OCI-LY7 (cell line): ENCODE results near the gene CTBP1.

Source experiments
- CTCF ChIP-seq: fragments of 200-600 bp; sonication (generic); conservative IDR thresholded peaks from 2 replicates; pipeline ENCODE4 v1.5.1; 2014; ENCODE audit warnings: mild to moderate bottlenecking, antibody characterized with exemption, low read length, moderate library complexity, mixed read lengths
- EZH2phosphoT487 ChIP-seq: fragments of 200-600 bp; sonication (generic); IDR thresholded peaks from 2 replicates; pipeline ENCODE4 v1.6.1; 2018; ENCODE audit warnings: low read depth, borderline replicate concordance, mild to moderate bottlenecking, mixed run types, antibody characterized with exemption, low read length, moderate library complexity, mixed read lengths

- no peak for TF ChIP-seq CTCF
- TF ChIP-seq EZH2phosphoT487 = no peak
Observed at GRCh38 chr4:1195891-1196401, 53.0 kb downstream of the CTBP1 start.
